GM12878 (cell line): ENCODE measurements around the gene CD9. TPM values are rescaled to one million over a fixed set of nuclear protein-coding genes. Genes with fewer than 3 reads are reported as not detected.

Experiments used
- BCL3 ChIP-seq: IDR thresholded peaks from 2 replicates; pipeline ENCODE4 v1.6.1; 2011; ENCODE audit warnings: borderline replicate concordance, low read depth, mild to moderate bottlenecking, moderate library complexity, low read length; ENCODE audit not compliant: insufficient read depth, poor library complexity, severe bottlenecking
- CBX3 ChIP-seq: fragments of 200-600 bp; sonication (generic); IDR thresholded peaks from 2 replicates; pipeline ENCODE4 v1.6.1; 2016; ENCODE audit warnings: low read depth, borderline replicate concordance
- CHD1 ChIP-seq: IDR thresholded peaks from 2 replicates; pipeline ENCODE4 v1.6.1; 2012; ENCODE audit warnings: low read depth, low read length, improper control_type of control experiment
- CREB1 ChIP-seq: IDR thresholded peaks from 2 replicates; pipeline ENCODE4 v1.6.1; 2012; ENCODE audit warnings: low read depth, mild to moderate bottlenecking, inconsistent platforms
- ETV6 ChIP-seq, 2 experiments: fragments of 450-650 bp in 1 of 2; IDR thresholded peaks in 1 of 2; conservative IDR thresholded peaks in 1 of 2; 2 replicates each; pipeline ENCODE4 v1.6.1; 2014; ENCODE audit warnings: antibody characterized with exemption in 1 of 2, borderline replicate concordance in 1 of 2, low read depth in 1 of 2, mild to moderate bottlenecking in 1 of 2, moderate library complexity in 1 of 2
- FOXK2 ChIP-seq: fragments of 450-650 bp; IDR thresholded peaks from 2 replicates; pipeline ENCODE4 v1.6.1; 2017; ENCODE audit warnings: mild to moderate bottlenecking, moderate library complexity
- IKZF2 ChIP-seq, 2 experiments: fragments of 450-650 bp; IDR thresholded peaks; 2 replicates each; pipeline ENCODE4 v1.6.1; 2017; ENCODE audit warnings: mild to moderate bottlenecking in 2 of 2, moderate library complexity in 2 of 2
- MLLT1 ChIP-seq: fragments of 450-650 bp; IDR thresholded peaks from 2 replicates; pipeline ENCODE4 v1.6.1; 2016; ENCODE audit warnings: mild to moderate bottlenecking
- NFXL1 ChIP-seq: fragments of 450-650 bp; IDR thresholded peaks from 2 replicates; pipeline ENCODE4 v1.6.1; 2017; ENCODE audit warnings: antibody characterized with exemption, mild to moderate bottlenecking, borderline replicate concordance
- PAX8 ChIP-seq: fragments of 450-650 bp; IDR thresholded peaks from 2 replicates; pipeline ENCODE4 v1.6.1; 2017; ENCODE audit warnings: mild to moderate bottlenecking, moderate library complexity
- SMC3 ChIP-seq: IDR thresholded peaks from 2 replicates; pipeline ENCODE4 v1.6.1; 2011; ENCODE audit warnings: low read length, improper control_type of control experiment, borderline replicate concordance
- SP1 ChIP-seq: IDR thresholded peaks from one replicate; pipeline ENCODE4 v1.6.1; 2011; ENCODE audit warnings: low read depth, low read length
- STAT3 ChIP-seq: IDR thresholded peaks from 2 replicates; pipeline ENCODE4 v1.6.1; 2011; ENCODE audit warnings: low read depth, low read length, improper control_type of control experiment
- TBL1XR1 ChIP-seq: IDR thresholded peaks from 2 replicates; pipeline ENCODE4 v1.6.1; 2012; ENCODE audit warnings: low read depth, low read length, improper control_type of control experiment
- TCF7 ChIP-seq: IDR thresholded peaks from 2 replicates; pipeline ENCODE4 v1.6.1; 2014; ENCODE audit warnings: antibody characterized with exemption, borderline replicate concordance
- YBX1 ChIP-seq: fragments of 450-650 bp; IDR thresholded peaks from 2 replicates; pipeline ENCODE4 v1.6.1; 2016; ENCODE audit warnings: antibody characterized with exemption
- ZBED1 ChIP-seq: IDR thresholded peaks from 2 replicates; pipeline ENCODE4 v1.6.1; 2016; ENCODE audit warnings: borderline replicate concordance
- ZNF207 ChIP-seq: fragments of 450-650 bp; IDR thresholded peaks from 2 replicates; pipeline ENCODE4 v1.6.1; 2014; ENCODE audit warnings: antibody characterized with exemption, mild to moderate bottlenecking, borderline replicate concordance
- ZNF24 ChIP-seq: fragments of 450-650 bp; IDR thresholded peaks from 2 replicates; pipeline ENCODE4 v1.6.1; 2017; ENCODE audit warnings: antibody characterized with exemption, mild to moderate bottlenecking
- ZNF592 ChIP-seq: fragments of 450-650 bp; IDR thresholded peaks from 2 replicates; pipeline ENCODE4 v1.6.1; 2017; ENCODE audit warnings: mild to moderate bottlenecking, moderate library complexity
- polyA plus RNA-seq, 11 experiments: library from polyadenylated mRNA; depleted of rRNA in 4 of 11; unstranded in 6 of 11; stranded (reverse) in 5 of 11; fragments of >200 nt; fragmentation: Nextera tagmentation in 4 of 11; fragmentation: Illumina TruSeq in 1 of 11; extraction: Ambion mirVana in 4 of 11; extraction: Trizol in 1 of 11; gene quantifications; 1 replicate in 1 of 11; 2 replicates in 10 of 11; pipeline versions ENCODE4 v1.2.1 to v1.2.3, GENCODE V29; 2011 to 2016; ENCODE audit warnings: inconsistent platforms in 2 of 11, missing spikeins in 2 of 11, low read depth in 1 of 11
- total RNA-seq, 4 experiments: library from RNA; depleted of rRNA in 3 of 4; stranded (reverse); fragments of >200 nt in 3 of 4; fragmentation: Illumina TruSeq in 1 of 4; extraction: Trizol in 1 of 4; gene quantifications; 2 replicates each; pipeline versions ENCODE4 v1.2.1 to v1.2.3, GENCODE V29; 2013 to 2021

CD9 gene
- total and polyA plus RNA-seq, 10 of the 15 experiments (the other 5 are each of a cell fraction or from before 2014, with no cell fraction given): 4.8 to 29.9 (median 9.7) TPM

GRCh38 chr12:6266971-6267721, 66.9 kb downstream of the CD9 start (continued):
- no peak for TF ChIP-seq STAT3
- no peak for TF ChIP-seq ZNF592
- no peak for TF ChIP-seq CBX3
- TF ChIP-seq CREB1: peak; percentile 74
- TF ChIP-seq PAX8: no peak
- no peak for TF ChIP-seq FOXK2
- no peak for TF ChIP-seq ZNF207
- no peak for TF ChIP-seq TBL1XR1
- no peak for TF ChIP-seq ZNF24
- no peak for TF ChIP-seq SP1
- no peak for TF ChIP-seq BCL3
- TF ChIP-seq YBX1: no peak
- TF ChIP-seq ETV6 (conservative IDR thresholded peaks at IDR 0.05 in 1 of 2, IDR thresholded peaks at IDR 0.05 in 1 of 2; ENCODE audit: borderline replicate concordance in 1 of 2, low read depth in 1 of 2): no peak
- TF ChIP-seq MLLT1: no peak
- TF ChIP-seq SMC3: no peak; the same call in 1 of the 2 replicates
- TF ChIP-seq IKZF2 (IDR thresholded peaks at IDR 0.05): peak; percentile 67 to 80; a peak in 3 of 4 replicates
- TF ChIP-seq ZBED1: peak; percentile 98; the same call in 1 of the 2 replicates
- no peak for TF ChIP-seq CHD1
- no peak for TF ChIP-seq TCF7
- TF ChIP-seq NFXL1: no peak
